ENCODE measurements around the gene GRIK1.

The GRIK1 gene

GRCh38 chr21:29751473-29752185 is 188.2 kb downstream of the GRIK1 start:
- Mint-ChIP-seq H3K4me3 (no peak overlapping the region), H3K9me3 (no peaks in the 10 kb centered on the region), H3K4me1 (no peaks in the 10 kb centered on the region), H3K36me3 (ENCODE audit: low read depth) (no peaks in the 10 kb centered on the region), H3K27me3 (ENCODE audit: low read depth) (no peaks in the 10 kb centered on the region), H3K27ac (no peak overlapping the region)
- no peak for TF ChIP-seq CTCF (IDR thresholded peaks at IDR 0.05; ENCODE audit: unreplicated experiment in 3 of 3)

GRCh38 chr21:29749957-29750356 is 189.8 kb downstream of the GRIK1 start:
- no peak overlapping the region for H3K27ac Mint-ChIP-seq
- no peaks in the 10 kb centered on the region for H3K9me3 Mint-ChIP-seq
- H3K36me3 Mint-ChIP-seq (ENCODE audit: low read depth) = no peaks in the 10 kb centered on the region
- H3K27me3 Mint-ChIP-seq (ENCODE audit: low read depth) = no peaks in the 10 kb centered on the region
- H3K4me3 Mint-ChIP-seq = no peak overlapping the region
- TF ChIP-seq CTCF (IDR thresholded peaks at IDR 0.05; ENCODE audit: unreplicated experiment in 3 of 3) = no peak
- H3K4me1 Mint-ChIP-seq = no peaks in the 10 kb centered on the region

GRCh38 chr21:29749223-29749622 is 190.6 kb downstream of the GRIK1 start:
- Mint-ChIP-seq H3K4me1 (no peaks in the 10 kb centered on the region), H3K9me3 (no peaks in the 10 kb centered on the region), H3K27ac (no peak overlapping the region), H3K4me3 (no peak overlapping the region), H3K36me3 (ENCODE audit: low read depth) (no peaks in the 10 kb centered on the region), H3K27me3 (ENCODE audit: low read depth) (no peaks in the 10 kb centered on the region)
- no peak for TF ChIP-seq CTCF (IDR thresholded peaks at IDR 0.05; ENCODE audit: unreplicated experiment in 3 of 3)

- no peaks in the 10 kb centered on the region for H3K36me3 Mint-ChIP-seq (ENCODE audit: low read depth)
- TF ChIP-seq CTCF (IDR thresholded peaks at IDR 0.05; ENCODE audit: unreplicated experiment in 3 of 3) = no peak
- no peaks in the 10 kb centered on the region for H3K9me3 Mint-ChIP-seq
- no peaks in the 10 kb centered on the region for H3K27me3 Mint-ChIP-seq (ENCODE audit: low read depth)
- H3K27ac Mint-ChIP-seq = no peak overlapping the region
- no peaks in the 10 kb centered on the region for H3K4me1 Mint-ChIP-seq
- H3K4me3 Mint-ChIP-seq = no peak overlapping the region
These were observed 191.2 kb downstream of the GRIK1 start for GRCh38 chr21:29748391-29749167.

GRCh38 chr21:29741761-29742160 is 198.0 kb downstream of the GRIK1 start:
- H3K4me1 Mint-ChIP-seq = peaks cover 12% of the 10 kb centered on the region
- peaks cover 8% of the 10 kb centered on the region for H3K9me3 Mint-ChIP-seq
- no peak overlapping the region for H3K4me3 Mint-ChIP-seq
- no peak overlapping the region for H3K27ac Mint-ChIP-seq
- TF ChIP-seq CTCF (IDR thresholded peaks at IDR 0.05; ENCODE audit: unreplicated experiment in 3 of 3) = no peak
- peaks cover 4% of the 10 kb centered on the region for H3K36me3 Mint-ChIP-seq (ENCODE audit: low read depth)
- H3K27me3 Mint-ChIP-seq (ENCODE audit: low read depth) = no peaks in the 10 kb centered on the region

All from nephron (organoid).